ENCODE measurements around the gene DNAJC4. TPM values are rescaled to one million over a fixed set of nuclear protein-coding genes. Genes with fewer than 3 reads are reported as not detected.

DNAJC4 gene
- total RNA-seq, 1 experiment from 2014 or later: 32.0 TPM

- H3K9me2 ChIP-seq (replicated peaks; ENCODE audit: insufficient read depth, low read length): no peaks in the 10 kb centered on the region
- H3K9ac ChIP-seq (ENCODE audit: low read length): peak within 1 kb of the TSS; percentile 91
- peak within 1 kb of the TSS; percentile 92 for H3K27ac ChIP-seq (ENCODE audit: low read length)
- H3K9me3 ChIP-seq (ENCODE audit: low read length): no peaks in the 10 kb centered on the region
- peaks cover 21% of the 10 kb centered on the region; the same call in 1 of the 2 replicates for H3K36me3 ChIP-seq (ENCODE audit: insufficient read depth, low read length)
- H3K4me1 ChIP-seq (ENCODE audit: low read length): peaks cover 70% of the 10 kb centered on the region
- peak; percentile 91 for DNase-seq
- H4K20me1 ChIP-seq (ENCODE audit: insufficient read depth, low read depth, low read length): peaks cover 8% of the 10 kb centered on the region; the same call in 1 of the 2 replicates
- H3K4me3 ChIP-seq (ENCODE audit: low read length): peak within 1 kb of the TSS; percentile 82
- H3K27me3 ChIP-seq (ENCODE audit: low read length): no peaks in the 10 kb centered on the region
- peaks cover 18% of the 10 kb centered on the region; the same call in 1 of the 2 replicates for H3K79me2 ChIP-seq (ENCODE audit: low read length)
- peak within 1 kb of the TSS; percentile 90 for H3K4me2 ChIP-seq (ENCODE audit: low read depth, low read length, poor library complexity, severe bottlenecking)
- H2AFZ ChIP-seq (ENCODE audit: low read length): no peak within 1 kb of the TSS; the same call in 1 of the 2 replicates
Observed at GRCh38 chr11:64206457-64207255, 23.7 kb upstream of the DNAJC4 start, which contains the start of gene FERMT3. FERMT3 (plus strand) TSS chr11:64206721; CDS start chr11:64207365, 644 bp downstream.

- H2AFZ ChIP-seq (ENCODE audit: low read length): no peak overlapping the region; the same call in 1 of the 2 replicates
- DNase-seq: peak; percentile 83
- H3K9ac ChIP-seq (ENCODE audit: low read length): peak overlapping the region; percentile 91
- no peaks in the 10 kb centered on the region for H3K9me2 ChIP-seq (replicated peaks; ENCODE audit: insufficient read depth, low read length)
- H4K20me1 ChIP-seq (ENCODE audit: insufficient read depth, low read depth, low read length): peaks cover 8% of the 10 kb centered on the region; the same call in 1 of the 2 replicates
- peaks cover 75% of the 10 kb centered on the region for H3K4me1 ChIP-seq (ENCODE audit: low read length)
- H3K4me3 ChIP-seq (ENCODE audit: low read length): peak overlapping the region; percentile 82
- H3K36me3 ChIP-seq (ENCODE audit: insufficient read depth, low read length): peaks cover 21% of the 10 kb centered on the region; the same call in 1 of the 2 replicates
- peaks cover 18% of the 10 kb centered on the region; the same call in 1 of the 2 replicates for H3K79me2 ChIP-seq (ENCODE audit: low read length)
- H3K4me2 ChIP-seq (ENCODE audit: low read depth, low read length, poor library complexity, severe bottlenecking): peak overlapping the region; percentile 90
- H3K27ac ChIP-seq (ENCODE audit: low read length): peak overlapping the region; percentile 92
- no peaks in the 10 kb centered on the region for H3K27me3 ChIP-seq (ENCODE audit: low read length)
- H3K9me3 ChIP-seq (ENCODE audit: low read length): no peaks in the 10 kb centered on the region
Observed at GRCh38 chr11:64207256-64208085, 22.9 kb upstream of the DNAJC4 start.

- Histone ChIP-seq H3K9me2 (replicated peaks; ENCODE audit: insufficient read depth, low read length) (no peaks in the 10 kb centered on the region), H3K4me3 (ENCODE audit: low read length) (peak overlapping the region; percentile 82), H3K79me2 (ENCODE audit: low read length) (peaks cover 18% of the 10 kb centered on the region; the same call in 1 of the 2 replicates), H3K27me3 (ENCODE audit: low read length) (no peaks in the 10 kb centered on the region), H3K4me1 (ENCODE audit: low read length) (peaks cover 74% of the 10 kb centered on the region), H3K9me3 (ENCODE audit: low read length) (no peaks in the 10 kb centered on the region), H3K9ac (ENCODE audit: low read length) (peak overlapping the region; percentile 91), H3K27ac (ENCODE audit: low read length) (peak overlapping the region; percentile 92), H2AFZ (ENCODE audit: low read length) (no peak overlapping the region), H3K36me3 (ENCODE audit: insufficient read depth, low read length) (peaks cover 18% of the 10 kb centered on the region; the same call in 1 of the 2 replicates), H3K4me2 (ENCODE audit: low read depth, low read length, poor library complexity, severe bottlenecking) (peak overlapping the region; percentile 90), H4K20me1 (ENCODE audit: insufficient read depth, low read depth, low read length) (peaks cover 8% of the 10 kb centered on the region; the same call in 1 of the 2 replicates)
- no peak for DNase-seq
Observed at GRCh38 chr11:64208086-64208795, 22.1 kb upstream of the DNAJC4 start.

GRCh38 chr11:64208796-64209562, 21.4 kb upstream of the DNAJC4 start:
- H3K4me3 ChIP-seq (ENCODE audit: low read length): no peak overlapping the region
- H3K4me1 ChIP-seq (ENCODE audit: low read length): peaks cover 73% of the 10 kb centered on the region
- H3K4me2 ChIP-seq (ENCODE audit: low read depth, low read length, poor library complexity, severe bottlenecking): no peak overlapping the region
- no peaks in the 10 kb centered on the region for H3K9me2 ChIP-seq (replicated peaks; ENCODE audit: insufficient read depth, low read length)
- no peaks in the 10 kb centered on the region for H3K9me3 ChIP-seq (ENCODE audit: low read length)
- H3K9ac ChIP-seq (ENCODE audit: low read length): peak overlapping the region; percentile 91; the same call in 1 of the 2 replicates
- no peaks in the 10 kb centered on the region for H3K27me3 ChIP-seq (ENCODE audit: low read length)
- H3K79me2 ChIP-seq (ENCODE audit: low read length): peaks cover 18% of the 10 kb centered on the region; the same call in 1 of the 2 replicates
- peaks cover 15% of the 10 kb centered on the region; the same call in 1 of the 2 replicates for H3K36me3 ChIP-seq (ENCODE audit: insufficient read depth, low read length)
- no peak overlapping the region for H2AFZ ChIP-seq (ENCODE audit: low read length)
- no peak for DNase-seq
- H3K27ac ChIP-seq (ENCODE audit: low read length): peak overlapping the region; percentile 92; the same call in 1 of the 2 replicates
- H4K20me1 ChIP-seq (ENCODE audit: insufficient read depth, low read depth, low read length): peaks cover 8% of the 10 kb centered on the region; the same call in 1 of the 2 replicates

- Histone ChIP-seq H3K36me3 (ENCODE audit: insufficient read depth, low read length) (peaks cover 14% of the 10 kb centered on the region; the same call in 1 of the 2 replicates), H3K27ac (ENCODE audit: low read length) (no peak overlapping the region), H3K4me1 (ENCODE audit: low read length) (peaks cover 73% of the 10 kb centered on the region), H3K4me3 (ENCODE audit: low read length) (no peak overlapping the region), H4K20me1 (ENCODE audit: insufficient read depth, low read depth, low read length) (peaks cover 8% of the 10 kb centered on the region; the same call in 1 of the 2 replicates), H3K9ac (ENCODE audit: low read length) (no peak overlapping the region), H3K9me2 (replicated peaks; ENCODE audit: insufficient read depth, low read length) (no peaks in the 10 kb centered on the region), H3K9me3 (ENCODE audit: low read length) (no peaks in the 10 kb centered on the region), H3K27me3 (ENCODE audit: low read length) (no peaks in the 10 kb centered on the region), H2AFZ (ENCODE audit: low read length) (no peak overlapping the region), H3K4me2 (ENCODE audit: low read depth, low read length, poor library complexity, severe bottlenecking) (no peak overlapping the region), H3K79me2 (ENCODE audit: low read length) (peaks cover 18% of the 10 kb centered on the region; the same call in 1 of the 2 replicates)
- no peak for DNase-seq
Observed at GRCh38 chr11:64209563-64209843, 20.8 kb upstream of the DNAJC4 start.

GRCh38 chr11:64210301-64211020, 19.9 kb upstream of the DNAJC4 start:
- peaks cover 15% of the 10 kb centered on the region; the same call in 1 of the 2 replicates for H3K79me2 ChIP-seq (ENCODE audit: low read length)
- peaks cover 73% of the 10 kb centered on the region for H3K4me1 ChIP-seq (ENCODE audit: low read length)
- no peaks in the 10 kb centered on the region for H3K9me3 ChIP-seq (ENCODE audit: low read length)
- H3K4me3 ChIP-seq (ENCODE audit: low read length): no peak overlapping the region
- no peak for DNase-seq
- H3K27ac ChIP-seq (ENCODE audit: low read length): no peak overlapping the region
- H4K20me1 ChIP-seq (ENCODE audit: insufficient read depth, low read depth, low read length): peaks cover 8% of the 10 kb centered on the region; the same call in 1 of the 2 replicates
- no peaks in the 10 kb centered on the region for H3K27me3 ChIP-seq (ENCODE audit: low read length)
- H3K9ac ChIP-seq (ENCODE audit: low read length): no peak overlapping the region
- H3K36me3 ChIP-seq (ENCODE audit: insufficient read depth, low read length): peaks cover 14% of the 10 kb centered on the region; the same call in 1 of the 2 replicates
- no peak overlapping the region for H3K4me2 ChIP-seq (ENCODE audit: low read depth, low read length, poor library complexity, severe bottlenecking)
- H3K9me2 ChIP-seq (replicated peaks; ENCODE audit: insufficient read depth, low read length): no peaks in the 10 kb centered on the region
- no peak overlapping the region for H2AFZ ChIP-seq (ENCODE audit: low read length)
